ENCODE data around the gene HCLS1.
"Not testable (repeated sequence)": the region's sequence is repeated elsewhere in the genome, so short reads cannot be mapped to it uniquely, and the experiment has no call there.

HCLS1 gene

DNA sequence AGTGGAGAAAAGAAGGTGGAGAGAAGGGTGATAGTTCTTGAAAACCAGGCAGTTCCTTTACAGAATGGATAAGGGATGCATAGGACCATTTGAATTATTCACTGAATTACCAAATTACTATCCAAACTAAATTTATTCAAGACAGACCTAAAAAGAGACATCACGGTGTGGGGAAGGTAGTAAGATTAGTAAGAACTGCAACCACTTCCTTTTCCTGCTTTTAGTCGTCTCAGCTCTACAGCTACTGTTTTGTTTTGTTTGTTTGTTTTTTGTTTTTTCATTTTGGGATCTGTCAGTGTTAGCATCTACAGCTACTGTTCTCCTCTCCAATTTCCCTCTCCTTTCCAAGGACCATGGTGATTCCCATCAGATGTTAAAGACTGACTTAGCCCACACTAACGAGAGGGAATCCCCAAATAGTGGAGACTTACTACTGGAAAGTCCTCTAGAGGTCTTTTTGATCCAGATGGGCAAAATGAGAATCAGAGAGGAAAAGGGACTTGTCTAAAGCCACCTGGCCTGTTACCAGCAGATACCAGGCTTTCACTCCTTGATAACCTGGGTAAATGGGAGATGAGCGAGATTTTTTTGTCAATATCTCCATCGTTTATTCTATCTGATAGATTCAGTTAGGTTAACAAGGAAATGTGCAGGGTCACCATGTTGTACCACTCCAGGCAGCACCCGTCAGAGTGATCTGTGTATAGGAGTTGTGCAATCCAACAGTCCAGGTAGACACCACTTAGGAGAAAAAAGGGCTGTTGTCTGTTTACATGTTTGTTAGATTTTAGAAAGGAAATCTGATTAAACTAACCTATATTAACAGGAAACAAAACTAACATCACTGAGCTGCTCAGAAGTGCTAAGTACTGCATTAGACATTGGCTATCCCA is 6.0 kb downstream of the HCLS1 start:
- no peak for DNase-seq

DNA sequence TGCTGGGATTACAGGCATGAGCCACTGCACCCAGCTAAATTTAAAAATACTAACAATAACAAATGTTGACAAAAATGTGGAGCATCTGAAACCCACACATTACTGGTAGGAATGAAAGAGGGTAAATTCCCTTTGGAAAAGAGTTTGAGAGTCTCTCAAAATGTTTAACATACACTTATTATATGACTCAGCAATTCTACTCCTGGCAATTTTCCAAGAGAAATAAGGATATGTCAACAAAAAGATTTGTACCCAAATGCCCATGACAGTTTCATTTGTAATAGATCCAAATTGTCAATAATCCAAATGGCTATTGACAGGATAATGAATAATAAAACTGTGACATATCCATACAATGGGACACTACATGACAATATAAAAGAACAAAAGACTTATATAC is 9.0 kb downstream of the HCLS1 start:
- DNase-seq = no peak

DNA sequence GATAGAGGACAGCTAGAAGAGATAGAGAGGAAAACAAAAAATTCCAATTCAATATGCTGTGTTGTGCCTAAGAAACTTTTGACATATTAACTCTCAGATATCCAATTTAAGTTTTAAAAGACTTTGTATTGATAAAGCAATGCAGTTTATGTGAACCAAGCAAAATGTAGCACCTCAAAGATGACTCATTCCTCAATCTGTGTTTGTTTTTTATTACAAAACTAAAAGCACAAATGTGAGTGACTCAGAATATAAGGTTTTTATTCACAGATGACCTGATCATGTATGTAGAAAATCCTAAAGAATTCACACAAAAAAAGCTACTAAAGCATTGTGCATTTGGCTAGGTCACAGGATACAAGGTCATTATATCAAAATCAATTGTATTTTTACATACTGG is 11.1 kb downstream of the HCLS1 start:
- no peak for DNase-seq

GRCh38 chr3:121648219-121648958 is 12.3 kb downstream of the HCLS1 start:
- no peak for DNase-seq

- DNase-seq = no peak
Measured at GRCh38 chr3:121645054-121645453, 15.6 kb downstream of the HCLS1 start.

GRCh38 chr3:121642601-121643314 is 17.9 kb downstream of the HCLS1 start:
- DNase-seq = no peak

- DNase-seq = no peak
Measured at GRCh38 chr3:121641127-121641526, 19.6 kb downstream of the HCLS1 start.

DNA sequence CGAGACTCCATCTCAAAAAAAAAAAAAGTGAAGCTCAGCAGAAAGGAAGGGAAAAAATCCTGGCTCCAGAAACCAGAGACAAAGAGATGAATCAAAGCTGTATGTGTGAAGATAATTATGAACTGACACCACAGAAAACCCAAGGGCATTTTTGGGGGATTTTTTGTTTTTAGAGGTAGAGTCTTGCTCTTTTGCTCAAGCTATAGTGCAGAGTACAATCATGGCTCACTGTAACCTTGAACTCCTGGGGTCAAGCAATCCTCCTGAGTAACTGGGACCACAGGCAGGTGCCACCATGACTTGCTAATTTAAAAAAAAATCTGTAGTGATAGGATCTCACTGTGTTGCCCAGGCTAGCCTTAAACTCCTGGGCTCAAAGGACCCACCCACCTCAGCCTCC is 22.8 kb downstream of the HCLS1 start:
- no peak for DNase-seq

- DNase-seq = no peak
Measured at GRCh38 chr3:121630355-121630754, 30.3 kb downstream of the HCLS1 start.

DNA sequence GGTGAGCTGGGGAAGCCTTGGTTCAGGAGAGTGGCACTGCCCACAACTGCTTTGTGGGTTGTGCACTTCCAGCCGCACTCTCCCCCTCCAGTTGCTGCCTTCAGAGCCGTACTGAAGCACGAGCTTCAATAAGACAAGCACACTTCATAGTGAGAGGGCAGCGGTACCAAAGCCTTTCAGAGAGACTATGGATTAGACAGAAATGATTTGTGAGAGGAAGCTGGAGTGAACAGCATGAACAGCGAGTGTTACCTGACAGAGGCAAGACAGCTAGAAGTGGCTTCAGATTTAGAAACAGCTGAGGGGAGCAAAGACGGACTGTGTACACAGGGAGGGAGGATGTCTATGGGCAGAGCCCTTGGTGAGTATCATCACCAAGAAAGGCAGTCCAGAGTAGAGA is 31.1 kb downstream of the HCLS1 start:
- no peak for DNase-seq

DNA sequence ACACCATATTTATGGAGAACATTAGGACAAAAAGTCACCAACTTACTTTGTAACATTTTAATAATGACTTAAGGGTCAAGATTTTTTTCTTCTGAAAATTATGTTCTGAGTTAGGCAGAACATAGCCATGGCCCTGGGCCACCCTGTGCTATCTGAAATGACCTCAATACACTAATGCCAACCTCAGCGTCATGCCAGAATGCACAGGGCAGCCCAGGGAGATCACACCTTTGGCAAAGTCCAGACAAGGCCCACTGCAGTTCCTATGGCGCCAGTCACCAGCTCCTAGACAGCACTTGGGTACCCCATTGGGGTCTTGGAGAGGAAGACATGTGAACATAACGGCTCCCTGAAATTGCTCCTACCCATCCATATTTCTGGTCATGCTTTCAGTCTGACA is 33.1 kb downstream of the HCLS1 start:
- DNase-seq = no peak

- DNase-seq = no peak
Measured at GRCh38 chr3:121627211-121627610, 33.5 kb downstream of the HCLS1 start.

DNA sequence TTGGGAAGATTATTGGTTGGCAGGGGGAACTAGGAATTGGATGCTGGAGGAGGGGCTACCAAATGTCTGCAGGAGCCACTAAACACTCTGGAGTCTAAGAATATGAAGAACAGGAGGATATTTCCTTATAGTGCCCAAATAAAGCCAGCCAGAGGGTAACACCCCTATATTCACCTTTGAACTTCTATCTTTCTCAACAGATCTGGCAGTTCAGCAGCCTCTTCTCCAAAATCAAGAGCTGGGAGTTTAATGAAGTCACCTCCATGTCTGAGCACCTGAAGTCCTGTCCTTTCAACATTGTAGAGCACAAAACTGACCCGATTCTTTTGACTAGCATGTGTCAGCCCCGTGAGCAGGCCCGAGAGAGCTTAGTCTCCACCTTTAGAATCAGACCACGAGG is 34.2 kb downstream of the HCLS1 start:
- no peak for DNase-seq

- no peak for DNase-seq
Measured at GRCh38 chr3:121624147-121624899, 36.4 kb downstream of the HCLS1 start.

DNA sequence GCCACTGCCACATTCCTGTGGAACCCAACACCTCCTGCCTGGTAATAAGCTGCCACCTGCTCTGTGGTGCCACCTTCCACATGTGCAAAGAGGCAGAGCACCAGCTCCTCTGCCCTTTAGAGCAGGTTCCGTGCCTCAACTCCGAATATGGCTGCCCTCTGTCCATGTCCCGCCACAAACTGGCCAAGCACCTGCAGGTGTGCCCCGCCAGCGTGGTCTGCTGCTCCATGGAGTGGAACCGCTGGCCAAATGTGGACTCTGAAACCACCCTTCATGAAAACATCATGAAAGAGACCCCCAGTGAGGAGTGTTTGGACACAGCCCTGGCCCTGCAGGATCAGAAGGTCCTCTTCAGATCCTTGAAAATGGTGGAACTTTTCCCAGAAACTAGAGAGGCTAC is 39.2 kb downstream of the HCLS1 start:
- DNase-seq = no peak

DNA sequence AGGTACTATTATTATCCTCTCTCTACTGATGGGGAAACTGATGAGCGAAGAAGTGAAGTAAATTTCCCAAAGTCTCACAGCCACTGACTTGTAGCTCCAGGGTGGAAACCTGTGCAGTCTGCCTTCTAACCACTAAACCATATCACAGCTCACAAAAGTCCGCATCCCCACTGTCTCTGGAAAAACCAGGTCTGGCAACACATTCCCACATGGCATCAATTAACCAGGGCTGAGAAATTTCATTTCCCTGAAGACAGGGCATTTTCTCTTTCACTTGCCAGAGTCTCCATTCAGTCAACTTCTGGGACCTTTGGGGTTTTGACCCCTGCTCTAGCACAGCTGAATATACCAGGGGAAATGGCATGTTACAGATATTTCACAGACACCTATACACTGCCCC is 41.0 kb downstream of the HCLS1 start:
- DNase-seq = no peak

GRCh38 chr3:121606106-121606505 is 54.6 kb downstream of the HCLS1 start:
- no peak for DNase-seq

- DNase-seq = no peak
Measured at GRCh38 chr3:121604759-121605158, 55.9 kb downstream of the HCLS1 start.

DNA sequence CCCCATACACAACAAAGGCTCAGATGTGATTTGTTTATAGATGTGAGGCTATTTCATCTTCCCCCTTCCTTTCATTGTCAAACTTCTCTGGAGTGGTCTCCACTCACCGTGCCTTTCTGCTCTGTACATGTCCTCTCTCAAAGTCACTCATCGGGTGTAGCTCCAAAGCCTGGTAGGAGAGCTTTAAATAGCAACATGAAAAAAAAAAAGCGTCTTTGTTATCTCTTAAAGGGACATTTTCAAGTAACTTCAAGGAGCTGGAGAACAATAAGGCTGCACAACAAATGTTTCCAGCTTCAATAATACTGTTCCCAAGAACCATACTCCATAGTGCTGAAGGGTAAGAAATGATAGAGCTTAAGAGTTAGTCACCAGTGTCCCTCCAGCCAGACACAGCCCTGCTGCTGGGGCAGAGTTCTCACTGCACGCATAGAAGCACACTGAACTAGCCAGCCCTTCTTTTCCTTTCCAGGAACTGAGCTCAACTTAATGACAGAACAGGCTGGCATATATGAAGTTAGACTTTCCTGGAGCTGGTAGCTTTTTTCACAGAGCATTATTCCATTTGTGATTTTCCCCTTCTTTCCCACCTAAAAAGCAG is 59.4 kb downstream of the HCLS1 start:
- DNase-seq = no peak

GRCh38 chr3:121599900-121600299 is 60.8 kb downstream of the HCLS1 start:
- DNase-seq = not testable (repeated sequence)

DNA sequence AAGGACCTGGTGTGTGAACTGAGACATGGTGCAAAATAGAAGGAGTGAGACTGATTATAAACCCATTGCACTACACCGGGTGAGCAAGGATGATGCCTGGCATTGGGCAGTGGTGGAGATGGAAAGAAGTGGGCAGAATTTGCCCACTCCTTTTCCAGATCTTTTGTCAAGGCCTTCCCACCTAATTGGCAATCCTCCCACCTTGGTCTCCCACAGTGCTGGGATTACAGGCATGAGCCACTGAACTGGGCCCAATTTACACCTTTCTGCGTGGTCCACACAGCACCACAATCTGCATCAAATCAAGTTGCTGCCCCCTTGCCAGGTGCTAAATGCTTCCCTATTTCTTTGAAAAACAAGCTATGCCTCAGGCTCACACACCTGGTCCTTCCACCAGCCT is 62.1 kb downstream of the HCLS1 start:
- no peak for DNase-seq

- no peak for DNase-seq
Measured at GRCh38 chr3:121595765-121596406, 64.8 kb downstream of the HCLS1 start.
